Kidney (tissue), 14 donors: ENCODE results near the gene CUEDC1. TPM values are rescaled to one million over a fixed set of nuclear protein-coding genes. Genes with fewer than 3 reads are reported as not detected.

Experiments
- DNase-seq, 5 donors: peaks; one replicate each; pipeline ENCODE4 v3.0.0-alpha.2; 2013 to 2020
- FAIRE-seq: peaks from 2 replicates; lab custom pipeline; 2012; peaks lifted over from hg19 to GRCh38; lab: Jason Lieb, UNC
- H3K27ac ChIP-seq, 2 donors: one replicate each; pipeline ENCODE4 v1.7.0; 2013; ENCODE audit warnings: low read depth in 2 of 2, low read length in 2 of 2, inconsistent platforms in 1 of 2
- H3K27me3 ChIP-seq: one replicate; pipeline ENCODE4 v1.7.1; 2013; ENCODE audit warnings: low read length, inconsistent platforms; ENCODE audit not compliant: control insufficient read depth, insufficient read depth
- H3K36me3 ChIP-seq, 3 donors: one replicate each; pipeline versions ENCODE4 v1.7.0 to v1.7.1; 2013; ENCODE audit warnings: low read length in 3 of 3, control low read depth in 1 of 3, inconsistent platforms in 1 of 3; ENCODE audit not compliant: insufficient read depth in 3 of 3, control insufficient read depth in 2 of 3
- H3K4me1 ChIP-seq, 3 donors: one replicate each; pipeline versions ENCODE4 v1.7.0 to v1.7.1; 2013; ENCODE audit warnings: low read length in 3 of 3, inconsistent platforms in 1 of 3, low read depth in 1 of 3; ENCODE audit not compliant: control insufficient read depth in 2 of 3, insufficient read depth in 2 of 3
- H3K4me3 ChIP-seq, 3 donors: one replicate each; pipeline versions ENCODE4 v1.7.0 to v1.8.1; 2013; ENCODE audit warnings: low read length in 3 of 3, control low read depth in 1 of 3, inconsistent platforms in 1 of 3
- H3K9ac ChIP-seq, 3 donors: one replicate each; pipeline versions ENCODE4 v1.7.0 to v1.7.1; 2013; ENCODE audit warnings: low read length in 3 of 3, control low read depth in 1 of 3, inconsistent platforms in 1 of 3
- H3K9me3 ChIP-seq, 3 donors: one replicate each; pipeline versions ENCODE4 v1.7.0 to v1.7.1; 2013; ENCODE audit warnings: low read length in 3 of 3, control low read depth in 1 of 3, inconsistent platforms in 1 of 3; ENCODE audit not compliant: control insufficient read depth in 2 of 3, insufficient read depth in 1 of 3
- CTCF ChIP-seq: IDR thresholded peaks from 3 replicates; pipeline ENCODE4 v1.5.1; 2012; ENCODE audit warnings: mild to moderate bottlenecking, moderate library complexity, borderline replicate concordance; ENCODE audit not compliant: insufficient read depth; ENCODE audit errors: extremely low read depth
- intact Hi-C: fragments of 100-400 bp; cut with DNase I; formaldehyde crosslinking; loops from one replicate; pipeline ENCODE4 v1.11.1; 2022
- polyA plus RNA-seq: library from polyadenylated mRNA; stranded (reverse); fragments of 350-450 nt; fragmentation: Illumina TruSeq; extraction: RNeasy Lipid Tissue Mini Kit (QIAGEN cat#74804); gene quantifications from one replicate; pipeline ENCODE4 v1.2.3, GENCODE V29; 2014; ENCODE audit warnings: low read depth, low replicate concordance; ENCODE audit not compliant: insufficient read depth
- total RNA-seq: library from RNA; stranded (reverse); fragmentation: NEBNext Ultra II Directional; extraction: Animal tissue kit (Norgen Biotek cat#: 25700); gene quantifications from one replicate; pipeline ENCODE4 v1.2.1, GENCODE V29; 2021
- donor health status: control.
- donor health status: control.
- donor health status: control.
- donor health status: control.
- donor health status: control.
- donor health status: DM: yes; HTN: yes; CAD: no.
- donor health status: Normal renal cell carcinoma (clear cell type).

CUEDC1 gene
- total and polyA plus RNA-seq, 2 donors from 2014 or later = 33.0 to 52.3 TPM

- Histone ChIP-seq H3K9me3 (no peaks in the 10 kb centered on the region), H3K9ac (peak overlapping the region in 2 of 3 donors; percentile 14 to 29), H3K27me3 (no peaks in the 10 kb centered on the region), H3K36me3 (no peaks in the 10 kb centered on the region), H3K4me3 (no peak overlapping the region), H3K4me1 (peaks cover 5 to 56% (median 55%) of the 10 kb centered on the region in 3 donors), H3K27ac (peak overlapping the region; percentile 85 to 88)
- intact Hi-C loops = no loop called here
- DNase-seq (peak; percentile 86 to 91 (median 89)), FAIRE-seq (no peak)
- TF ChIP-seq CTCF = no peak
Observed at GRCh38 chr17:57898487-57899311, 56.5 kb downstream of the CUEDC1 start.

DNA sequence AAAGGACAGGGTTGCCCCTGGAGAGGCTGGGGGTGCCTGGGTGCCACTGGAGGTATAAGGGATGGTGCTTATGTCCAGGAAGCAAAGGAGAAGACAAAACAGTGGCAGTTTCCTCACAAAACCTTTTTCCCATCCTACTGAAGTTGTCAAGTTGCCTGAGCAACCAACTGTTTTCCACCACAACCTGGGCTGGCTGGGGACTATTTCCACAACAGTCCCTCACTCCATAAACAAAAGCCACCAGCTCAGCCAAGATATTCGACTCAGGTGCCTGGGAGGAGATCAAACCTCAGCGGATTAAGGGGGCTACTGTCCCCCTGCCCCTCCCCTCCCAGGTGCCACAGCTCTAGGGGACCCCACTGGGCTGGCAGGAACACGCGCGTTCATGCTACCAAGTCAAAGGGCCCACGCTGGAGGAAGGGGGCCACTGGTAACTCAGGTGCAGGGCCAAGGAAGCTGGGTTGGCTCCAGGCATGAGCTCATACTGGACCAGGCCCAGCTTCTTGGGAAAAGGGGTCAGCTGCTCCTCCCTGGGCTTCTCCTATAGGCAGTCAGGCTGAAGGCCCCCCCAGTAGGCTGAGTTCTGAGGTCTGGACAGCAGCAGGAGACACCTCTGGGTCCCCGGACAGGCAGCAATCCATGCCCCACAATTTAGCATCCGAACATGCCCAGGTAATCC is 59.7 kb downstream of the CUEDC1 start:
- H3K9ac ChIP-seq = no peak overlapping the region
- intact Hi-C loops = no loop called here
- DNase-seq = no peak

DNA sequence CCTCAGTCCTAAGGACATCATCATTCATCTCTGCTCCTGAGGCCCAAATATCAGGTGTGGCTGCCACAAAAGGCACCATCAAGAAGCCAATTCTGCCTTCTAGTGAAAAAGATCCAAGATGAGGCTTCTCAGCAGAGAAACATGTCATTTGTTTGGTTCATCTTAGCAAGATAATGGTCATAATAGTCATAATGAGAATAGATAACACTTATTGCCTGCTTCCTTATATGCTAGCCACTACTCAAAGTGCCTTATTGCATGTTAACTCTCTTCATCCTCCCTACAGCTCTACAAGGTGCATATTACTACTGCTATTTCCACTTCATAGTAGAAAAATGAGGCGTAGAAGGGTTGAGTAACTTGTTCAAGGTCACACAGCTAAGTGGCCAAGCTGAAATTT is 60.4 kb downstream of the CUEDC1 start:
- H3K4me3 ChIP-seq = no peak overlapping the region
- no peaks in the 10 kb centered on the region for H3K36me3 ChIP-seq
- no peak for TF ChIP-seq CTCF
- no peaks in the 10 kb centered on the region for H3K9me3 ChIP-seq
- no peaks in the 10 kb centered on the region for H3K27me3 ChIP-seq
- DNase-seq (no peak), FAIRE-seq (no peak)
- H3K27ac ChIP-seq = peak overlapping the region; percentile 27 to 79
- intact Hi-C loops = no loop called here
- peak overlapping the region in 1 of 3 donors; percentile 21 for H3K9ac ChIP-seq
- peaks cover 6 to 66% (median 59%) of the 10 kb centered on the region in 3 donors for H3K4me1 ChIP-seq

More for the DNA sequence above, 59.7 kb downstream of the CUEDC1 start:
- no peak for FAIRE-seq
- H3K27ac ChIP-seq = peak overlapping the region; percentile 27 to 79
- H3K27me3 ChIP-seq = no peaks in the 10 kb centered on the region
- H3K9me3 ChIP-seq = no peaks in the 10 kb centered on the region
- no peaks in the 10 kb centered on the region for H3K36me3 ChIP-seq
- no peak overlapping the region for H3K4me3 ChIP-seq
- TF ChIP-seq CTCF = no peak
- peaks cover 6 to 65% (median 59%) of the 10 kb centered on the region in 3 donors for H3K4me1 ChIP-seq
